Esophagus muscularis mucosa (tissue), 3 donors: Measurements from ENCODE around the gene CATSPERD.

Source experiments
- CTCF ChIP-seq, 3 experiments: fragments of 200-600 bp in 2 of 3; fragments of 450-650 bp in 1 of 3; sonication (generic) in 2 of 3; IDR thresholded peaks; one replicate each; pipeline ENCODE4 v1.5.1; 2017 to 2019; ENCODE audit warnings: antibody characterized with exemption in 3 of 3, mild to moderate bottlenecking in 2 of 3, moderate library complexity in 1 of 3
- POLR2A ChIP-seq: fragments of 450-650 bp; IDR thresholded peaks from one replicate; pipeline ENCODE4 v1.6.1; 2017; ENCODE audit warnings: antibody characterized with exemption, moderate library complexity, mild to moderate bottlenecking, low read depth
- POLR2AphosphoS5 ChIP-seq, 2 donors: sonication (generic); formaldehyde crosslinking; IDR thresholded peaks; one replicate each; pipeline ENCODE4 v1.6.1; 2017; ENCODE audit warnings: antibody characterized with exemption in 2 of 2

- TF ChIP-seq CTCF (IDR thresholded peaks at IDR 0.05), result no peak
- TF ChIP-seq POLR2A, result no peak
- no peak for TF ChIP-seq POLR2AphosphoS5 (IDR thresholded peaks at IDR 0.05)
Measured at GRCh38 chr19:5672708-5673459, 47.6 kb upstream of the CATSPERD start.
